Activated CD8-positive, alpha-beta memory T cell treated with anti-CD3 and anti-CD28 coated beads, Interleukin-2, amount 50 U/mL, for 1 hour (primary cell): ENCODE data around the gene TMC5.
"Not testable (repeated sequence)": the region's sequence is repeated elsewhere in the genome, so short reads cannot be mapped to it uniquely, and the experiment has no call there.

ENCODE experiments used
- DNase-seq: peaks from one replicate; pipeline ENCODE4 v3.0.0-alpha.2; 2020; ENCODE audit errors: extremely low read depth

The TMC5 gene, protein sequence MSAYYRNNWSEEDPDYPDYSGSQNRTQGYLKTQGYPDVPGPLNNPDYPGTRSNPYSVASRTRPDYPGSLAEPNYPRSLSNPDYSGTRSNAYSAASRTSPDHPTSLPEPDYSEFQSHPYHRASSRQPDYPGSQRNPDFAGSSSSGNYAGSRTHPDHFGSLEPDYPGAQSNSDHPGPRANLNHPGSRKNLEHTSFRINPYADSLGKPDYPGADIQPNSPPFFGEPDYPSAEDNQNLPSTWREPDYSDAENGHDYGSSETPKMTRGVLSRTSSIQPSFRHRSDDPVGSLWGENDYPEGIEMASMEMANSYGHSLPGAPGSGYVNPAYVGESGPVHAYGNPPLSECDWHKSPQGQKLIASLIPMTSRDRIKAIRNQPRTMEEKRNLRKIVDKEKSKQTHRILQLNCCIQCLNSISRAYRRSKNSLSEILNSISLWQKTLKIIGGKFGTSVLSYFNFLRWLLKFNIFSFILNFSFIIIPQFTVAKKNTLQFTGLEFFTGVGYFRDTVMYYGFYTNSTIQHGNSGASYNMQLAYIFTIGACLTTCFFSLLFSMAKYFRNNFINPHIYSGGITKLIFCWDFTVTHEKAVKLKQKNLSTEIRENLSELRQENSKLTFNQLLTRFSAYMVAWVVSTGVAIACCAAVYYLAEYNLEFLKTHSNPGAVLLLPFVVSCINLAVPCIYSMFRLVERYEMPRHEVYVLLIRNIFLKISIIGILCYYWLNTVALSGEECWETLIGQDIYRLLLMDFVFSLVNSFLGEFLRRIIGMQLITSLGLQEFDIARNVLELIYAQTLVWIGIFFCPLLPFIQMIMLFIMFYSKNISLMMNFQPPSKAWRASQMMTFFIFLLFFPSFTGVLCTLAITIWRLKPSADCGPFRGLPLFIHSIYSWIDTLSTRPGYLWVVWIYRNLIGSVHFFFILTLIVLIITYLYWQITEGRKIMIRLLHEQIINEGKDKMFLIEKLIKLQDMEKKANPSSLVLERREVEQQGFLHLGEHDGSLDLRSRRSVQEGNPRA

DNA sequence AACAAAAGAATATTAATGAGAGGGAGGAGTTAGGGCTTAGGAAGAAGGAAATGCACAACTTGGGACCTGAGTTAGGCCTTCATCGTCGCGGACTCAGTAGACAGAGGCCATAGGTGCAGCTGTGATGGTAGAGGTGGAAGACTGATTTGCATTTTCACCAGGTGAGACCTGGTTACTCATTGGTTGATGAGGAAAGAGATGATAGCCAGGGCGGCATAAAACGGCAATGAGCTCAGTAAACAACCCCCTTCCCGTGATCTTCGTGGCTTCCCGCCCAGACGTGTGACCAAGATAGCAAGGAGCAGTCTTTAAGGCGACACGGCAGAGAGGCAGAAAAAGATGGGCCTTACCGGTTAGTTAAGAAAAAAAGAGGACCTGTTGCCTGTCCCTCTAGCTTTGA is at the start of gene TMC5:
TMC5 (plus strand) TSS at position 244 of the 400 bp plus-strand sequence. CDS start 22,156 bp downstream, outside the sequence.
- DNase-seq: no peak

DNA sequence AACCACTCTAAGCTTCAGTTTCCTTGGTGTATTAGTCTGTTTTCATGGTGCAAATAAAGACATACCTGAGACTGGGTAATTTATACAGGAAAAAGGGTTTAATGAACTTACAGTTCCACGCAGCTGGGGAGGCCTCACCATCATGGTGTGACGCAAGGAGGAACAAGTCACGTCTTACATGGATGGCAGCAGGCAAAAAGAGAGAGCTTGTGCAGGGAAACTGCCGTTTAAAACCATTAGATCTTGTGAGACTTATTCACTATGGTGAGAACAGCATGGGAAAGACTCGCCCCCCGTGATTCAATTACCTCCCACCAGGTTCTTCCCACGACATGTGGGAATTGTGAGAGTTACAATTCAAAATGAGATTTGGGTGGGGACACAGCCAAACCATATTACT is 45.1 kb upstream of the TMC5 start:
- DNase-seq: not testable (repeated sequence)

DNA sequence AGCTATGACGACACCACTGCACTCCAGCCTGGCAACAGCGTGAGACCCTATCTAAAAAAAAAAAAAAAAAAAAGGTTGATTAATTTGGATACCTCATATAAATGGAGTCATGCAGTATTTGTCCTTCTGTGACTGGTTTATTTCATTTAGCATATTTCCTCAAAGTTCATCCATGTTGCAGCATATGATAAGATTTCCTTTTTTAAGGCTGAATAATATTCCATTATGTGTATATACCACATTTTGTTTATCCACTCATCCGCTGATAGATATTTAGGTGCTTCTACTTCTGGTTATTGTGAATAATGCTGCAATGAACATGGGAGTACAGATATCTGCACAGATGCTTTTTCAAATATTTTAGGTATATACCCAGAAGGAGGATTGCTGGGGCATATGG is 43.3 kb upstream of the TMC5 start:
- DNase-seq: no peak

DNA sequence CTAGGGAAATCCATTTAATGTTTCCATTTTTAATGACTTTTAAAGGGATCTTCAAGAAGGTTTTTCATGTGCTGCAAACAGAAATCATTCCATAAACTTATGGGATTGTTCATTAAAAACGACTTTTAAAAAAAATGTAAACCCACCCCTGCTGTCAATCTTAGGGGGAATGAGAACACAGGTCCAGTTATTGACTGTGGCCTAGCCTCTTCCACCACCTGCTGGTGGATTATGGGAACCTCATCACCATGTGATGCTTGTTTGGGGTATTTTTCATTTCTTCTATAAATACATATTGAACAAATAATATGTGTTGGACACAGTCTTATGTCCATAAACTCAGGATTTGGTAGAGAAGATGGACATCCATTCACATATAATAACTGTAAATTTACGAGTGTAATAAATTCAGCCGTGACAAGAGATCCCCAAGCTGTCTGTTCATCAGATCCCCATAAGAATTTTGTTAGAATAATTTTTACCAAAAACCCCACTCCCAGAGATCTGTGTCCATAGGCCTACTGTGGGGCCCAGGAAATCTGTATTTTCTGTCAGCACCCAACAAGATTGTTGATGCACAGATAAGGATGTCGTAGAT is 42.0 kb upstream of the TMC5 start:
- no peak for DNase-seq

DNA sequence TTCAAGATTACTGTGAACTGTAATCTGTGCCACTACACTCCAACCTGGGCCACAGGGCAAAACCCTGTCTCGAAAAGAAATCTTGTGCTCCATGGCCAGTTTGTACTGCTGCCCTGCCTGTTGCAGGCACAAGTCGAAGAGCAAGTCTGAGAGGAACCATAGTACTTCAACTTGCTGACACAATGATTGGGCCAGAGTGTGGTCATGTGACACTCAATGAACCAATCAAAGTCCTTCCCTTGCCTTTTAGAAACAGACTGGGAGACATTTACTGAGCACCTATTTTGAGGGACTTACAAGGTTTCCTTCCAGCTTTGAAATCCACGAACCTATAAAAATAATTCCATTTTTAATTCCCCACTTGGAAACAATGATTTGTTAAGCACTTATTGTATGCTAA is 39.8 kb upstream of the TMC5 start:
- DNase-seq: no peak

DNA sequence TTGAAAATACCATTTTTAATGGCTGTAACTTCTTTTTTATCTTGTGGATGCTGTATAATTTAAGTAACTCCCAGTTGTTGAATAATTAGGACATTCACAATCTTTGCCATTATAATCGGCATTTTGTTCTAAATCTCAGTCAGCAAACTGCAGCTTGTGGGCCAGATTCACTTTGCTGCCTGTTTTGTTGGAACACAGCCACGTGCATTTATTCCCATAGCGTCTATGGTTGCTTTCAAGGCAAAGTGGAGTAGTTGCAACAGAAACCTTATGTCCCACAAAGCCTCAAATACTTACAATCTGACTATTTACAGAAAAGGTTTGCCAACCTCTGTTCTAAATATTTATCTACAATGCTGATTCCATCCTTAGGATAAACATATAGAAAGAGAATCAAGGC is 39.2 kb upstream of the TMC5 start:
- no peak for DNase-seq

DNA sequence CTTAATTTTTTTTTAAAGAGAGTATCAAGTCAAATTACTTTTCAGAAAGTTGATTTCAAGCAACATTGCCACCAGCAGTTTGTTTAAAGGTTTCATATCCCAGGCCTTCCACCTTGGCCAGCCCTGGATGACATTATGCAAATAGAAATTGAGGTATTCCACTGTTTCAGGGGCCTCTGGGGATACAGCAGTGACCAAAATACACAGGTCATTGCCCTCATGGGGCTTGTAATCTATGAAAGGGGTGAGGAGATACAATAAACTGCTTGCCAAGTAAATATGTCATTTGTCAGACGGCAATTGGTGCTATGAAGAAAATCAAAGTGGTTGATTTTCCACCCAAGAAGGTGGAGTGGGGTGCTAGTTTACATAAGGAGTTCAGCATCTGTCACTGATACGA is 37.8 kb upstream of the TMC5 start:
- no peak for DNase-seq

DNA sequence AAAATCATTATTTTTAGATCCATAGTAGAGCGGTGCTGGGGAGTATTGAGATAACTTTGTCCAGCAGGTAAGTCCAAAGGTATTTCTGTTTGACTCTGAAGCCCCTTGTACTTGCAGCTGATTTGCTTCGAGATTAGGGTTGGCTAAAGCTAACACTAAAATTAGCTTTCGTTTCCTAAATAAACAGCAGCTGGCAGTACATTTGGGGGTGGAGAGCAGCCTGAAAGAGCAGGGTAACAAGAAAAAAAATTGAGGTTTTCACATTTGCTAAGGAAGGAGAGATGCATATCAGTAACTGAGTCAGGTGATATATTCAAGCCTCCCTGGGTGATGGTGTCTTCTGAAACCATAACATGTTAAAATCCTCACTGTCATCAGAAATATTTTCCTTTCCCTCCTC is 37.4 kb upstream of the TMC5 start:
- DNase-seq: no peak

DNA sequence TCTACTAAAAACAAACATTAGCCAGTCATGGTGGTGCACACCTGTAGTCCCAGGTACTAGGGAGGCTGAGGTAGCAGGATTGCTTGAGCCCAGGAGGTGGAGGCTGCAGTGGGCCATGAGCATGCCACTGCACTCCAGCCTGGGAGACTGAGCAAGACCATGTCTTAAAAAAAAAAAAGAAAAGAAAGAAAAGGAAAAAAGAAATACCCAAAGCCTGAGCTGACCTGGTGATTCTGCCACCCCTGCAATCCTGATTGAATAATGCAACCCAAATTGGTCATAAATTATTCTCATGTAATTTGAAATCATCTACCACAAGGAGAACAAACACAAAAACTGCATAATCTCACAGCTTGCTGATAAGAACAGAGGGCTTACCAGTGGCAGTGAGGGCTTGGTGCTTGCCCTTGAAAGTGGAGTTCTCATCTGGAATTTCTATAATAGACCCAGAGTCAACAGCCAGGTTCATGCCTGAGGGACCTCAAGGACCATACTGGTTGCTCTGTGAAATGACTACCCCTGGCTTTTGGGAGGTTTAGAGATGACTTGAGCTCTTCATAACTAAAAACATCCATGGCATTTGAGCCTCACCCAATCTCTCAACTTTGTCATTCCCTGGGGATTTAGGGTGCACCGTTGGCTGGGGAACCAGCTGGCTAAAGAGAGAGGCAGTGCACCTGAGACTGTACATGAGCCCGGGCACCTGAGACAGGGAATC is 35.4 kb upstream of the TMC5 start:
- no peak for DNase-seq

DNA sequence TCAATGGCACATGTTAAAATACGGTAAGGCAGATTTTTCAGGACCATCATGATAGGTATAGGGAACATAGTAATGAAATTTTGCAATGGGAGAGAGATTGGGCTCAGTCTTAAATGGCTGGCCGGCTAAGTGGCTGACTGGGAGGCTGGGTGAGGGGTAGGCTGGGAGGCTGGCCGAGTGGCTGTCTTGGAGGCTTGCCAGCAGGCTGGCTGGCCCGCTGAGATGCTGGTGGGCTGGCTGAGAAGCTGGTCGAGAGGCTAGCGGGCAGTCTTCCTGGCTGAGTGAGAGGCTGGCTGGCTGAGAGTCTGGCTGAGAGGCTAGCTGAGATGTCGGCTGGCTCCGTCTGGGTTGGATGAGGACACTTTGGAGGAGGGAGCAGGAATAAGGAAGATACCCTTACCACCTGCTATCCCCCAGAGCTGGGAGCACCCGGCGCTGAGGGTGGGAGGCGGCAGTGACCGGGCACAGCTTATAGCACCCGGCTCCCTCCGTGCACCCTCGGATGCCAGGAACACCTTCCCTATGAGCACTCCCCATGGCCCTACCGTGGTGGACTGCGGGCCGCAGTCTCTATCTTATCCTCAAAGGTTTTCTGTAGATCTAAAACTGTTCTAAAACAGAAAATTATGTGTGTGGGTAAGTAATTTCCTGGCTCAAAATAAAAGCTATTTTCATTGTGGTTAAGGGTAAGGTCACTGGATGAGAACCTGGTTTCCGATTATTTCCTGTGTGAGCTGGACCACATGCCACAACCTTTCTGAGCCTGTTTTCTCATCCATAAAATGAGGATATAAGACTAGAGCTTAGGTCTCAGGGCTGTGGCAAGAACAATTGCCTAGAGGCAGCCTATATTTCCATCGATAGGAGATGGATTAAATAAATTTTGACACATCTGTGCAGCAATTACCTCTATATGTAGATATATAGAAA is 34.5 kb upstream of the TMC5 start:
- DNase-seq: no peak

DNA sequence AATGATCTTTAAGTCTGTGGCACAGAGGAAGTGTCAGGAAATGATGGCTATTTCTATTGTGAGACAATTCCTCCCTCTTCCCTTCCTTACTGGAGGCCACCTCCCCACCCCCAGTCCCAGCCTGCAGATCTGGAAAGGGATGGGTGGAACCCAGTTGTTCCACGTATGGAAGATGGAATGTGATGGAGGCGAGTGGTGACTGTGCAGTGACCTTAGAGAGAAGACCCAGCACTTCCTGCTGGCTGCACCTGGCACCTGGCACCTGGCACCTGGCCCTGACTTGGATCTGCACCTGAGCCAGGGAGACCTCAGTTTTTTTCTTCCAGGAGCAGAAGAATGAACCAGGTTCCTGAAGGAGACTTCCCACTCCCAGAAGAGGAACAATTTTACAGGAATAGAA is 33.0 kb upstream of the TMC5 start:
- no peak for DNase-seq

DNA sequence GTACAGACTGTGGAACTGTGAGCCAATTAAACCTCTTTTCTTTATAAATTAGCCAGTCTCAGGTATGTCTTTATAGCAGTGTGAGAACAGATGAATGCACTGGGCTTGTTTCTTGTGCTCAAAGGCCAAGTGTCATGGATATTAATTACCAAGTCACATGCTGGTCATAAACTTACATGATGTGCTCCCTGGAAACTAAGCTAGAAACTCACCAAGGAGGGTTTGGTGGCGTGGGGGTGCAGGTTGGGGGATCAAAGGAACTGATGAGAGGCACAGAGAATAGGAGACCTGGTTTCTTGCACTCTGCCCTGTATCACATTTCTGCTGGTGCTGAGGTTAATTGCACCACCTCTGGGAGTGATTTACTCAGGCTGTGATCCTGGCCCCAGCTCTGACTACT is 31.2 kb upstream of the TMC5 start:
- DNase-seq: no peak

DNA sequence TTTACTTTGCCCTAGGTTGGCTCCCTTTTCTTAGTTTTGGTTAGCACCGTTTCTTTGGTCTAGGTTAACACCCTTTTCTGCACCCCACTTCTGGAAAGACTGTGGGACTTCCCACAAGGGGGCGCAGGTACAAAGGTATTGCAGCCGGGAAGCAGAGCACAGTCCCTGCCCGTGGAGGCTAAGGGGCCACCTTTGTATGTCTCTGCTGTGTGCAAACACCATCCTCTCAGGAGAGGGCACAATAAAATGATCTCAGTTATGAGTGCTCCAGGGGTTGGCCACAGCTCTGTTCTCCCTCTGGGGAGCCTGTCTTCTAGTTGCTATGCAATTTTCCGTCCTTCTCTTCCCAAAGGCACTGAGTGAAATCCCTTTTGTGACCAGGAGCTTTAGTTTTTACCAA is 28.4 kb upstream of the TMC5 start:
- DNase-seq: no peak

DNA sequence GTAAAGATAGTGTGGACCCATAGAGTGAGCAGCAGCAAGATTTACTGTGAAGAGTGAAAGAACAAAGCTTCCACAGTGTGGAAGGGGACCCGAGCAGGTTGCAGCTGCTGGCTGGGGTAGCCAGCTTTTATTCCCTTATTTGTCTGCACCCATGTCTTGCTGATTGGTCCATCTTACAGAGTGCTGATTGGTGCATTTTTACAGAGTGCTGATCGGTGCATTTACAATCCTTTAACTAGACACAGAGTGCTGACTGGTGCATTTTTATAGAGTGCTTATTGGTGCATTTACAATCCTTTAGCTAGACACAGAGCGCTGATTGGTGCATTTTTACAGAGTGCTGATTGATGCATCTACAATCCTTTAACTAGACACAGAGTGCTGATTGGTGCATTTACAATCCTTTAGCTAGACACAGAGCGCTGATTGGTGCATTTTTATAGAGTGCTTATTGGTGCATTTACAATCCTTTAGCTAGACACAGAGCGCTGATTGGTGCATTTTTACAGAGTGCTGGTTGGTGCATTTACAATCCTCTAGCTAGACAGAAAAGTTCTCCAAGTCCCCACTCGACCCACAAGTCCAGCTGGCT is 26.4 kb upstream of the TMC5 start:
- DNase-seq: not testable (repeated sequence)

DNA sequence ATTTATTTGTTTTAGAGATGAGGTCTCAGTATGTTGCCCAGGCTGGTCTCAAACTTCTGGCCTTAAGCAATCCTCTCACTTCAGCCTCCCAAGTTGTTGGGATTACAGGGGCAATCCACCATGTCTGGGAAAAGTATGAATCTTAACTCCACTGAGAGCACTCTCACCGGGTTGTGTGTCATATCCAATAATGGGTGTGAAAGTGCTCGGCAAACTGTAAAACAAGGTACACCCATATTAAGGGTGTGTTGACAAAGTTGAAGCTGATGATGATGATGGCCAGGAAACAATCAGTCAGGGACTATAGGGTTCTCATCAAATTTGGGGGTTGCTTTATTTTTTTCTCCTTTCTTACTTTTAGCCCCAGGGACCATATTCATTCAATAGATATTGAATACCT is 25.3 kb upstream of the TMC5 start:
- no peak for DNase-seq

DNA sequence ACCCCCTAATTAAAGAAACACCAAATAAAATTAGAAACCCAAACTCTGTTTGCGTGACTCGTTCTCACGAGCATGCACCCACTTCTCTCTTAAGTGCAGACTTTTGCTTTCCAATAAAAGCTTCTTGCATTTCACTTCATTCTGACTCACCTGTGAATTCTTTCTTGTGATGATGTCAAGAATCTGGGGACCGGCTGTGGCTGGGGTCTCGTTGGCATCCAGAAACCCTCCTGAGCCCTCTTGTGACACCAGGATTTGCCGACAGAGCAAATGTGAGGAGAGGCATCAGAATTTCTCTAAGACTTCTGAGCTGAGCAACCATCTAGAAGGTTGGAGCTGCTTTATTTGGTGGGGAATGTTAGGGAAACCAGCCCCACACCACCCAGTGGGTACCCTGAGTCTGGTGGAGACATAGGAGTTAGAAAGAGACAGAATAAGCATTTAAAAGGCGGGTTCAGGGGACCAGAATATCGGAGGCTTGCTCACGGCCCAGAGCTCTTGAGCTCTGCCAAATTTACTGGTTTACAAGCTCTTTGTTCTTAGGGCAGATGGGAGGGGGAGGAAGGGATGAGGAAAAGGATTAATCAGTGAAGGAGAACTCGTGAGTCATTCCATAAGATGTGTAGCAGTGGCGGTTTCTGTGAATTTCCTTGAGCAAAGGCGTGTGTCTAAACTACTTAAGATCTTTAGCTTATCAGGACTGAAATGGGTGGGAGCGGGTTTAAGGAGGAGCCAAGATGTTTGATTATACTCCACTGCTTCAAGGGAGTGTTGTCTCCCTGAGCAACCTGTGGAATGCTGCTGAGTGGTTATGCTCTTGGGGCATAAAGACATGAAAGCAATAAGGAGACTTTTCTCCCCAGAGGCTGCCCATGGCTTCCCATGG is 24.2 kb upstream of the TMC5 start:
- no peak for DNase-seq

DNA sequence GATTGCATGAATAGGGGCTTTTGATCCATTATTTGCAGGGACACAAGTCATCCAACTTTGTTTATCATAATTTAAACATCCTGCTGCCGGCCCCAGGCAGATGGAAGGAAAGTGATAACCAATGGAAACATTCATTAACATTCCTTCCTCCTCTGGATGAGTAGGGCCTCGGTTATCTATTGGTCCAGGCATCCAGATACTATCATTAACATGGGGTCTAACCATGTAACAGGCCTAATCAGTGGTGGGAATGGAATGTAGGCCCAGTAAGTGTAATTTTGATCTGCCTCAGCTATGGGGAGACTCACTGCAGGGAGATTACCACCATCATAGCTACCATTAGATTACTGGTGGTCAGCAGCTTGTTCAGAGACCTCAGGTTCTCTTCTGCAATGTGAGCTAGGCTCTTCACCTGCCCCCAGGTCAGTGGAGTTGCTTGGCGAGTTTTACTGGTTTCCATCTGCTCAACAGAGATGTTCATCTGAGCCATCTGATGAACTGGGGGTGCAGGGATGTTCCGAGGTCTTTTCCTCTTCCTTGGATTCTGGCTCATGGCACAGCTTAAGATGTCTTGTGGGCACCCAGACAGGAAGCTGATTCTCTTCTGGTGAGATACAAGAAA is 21.9 kb upstream of the TMC5 start:
- DNase-seq: not testable (repeated sequence)

DNA sequence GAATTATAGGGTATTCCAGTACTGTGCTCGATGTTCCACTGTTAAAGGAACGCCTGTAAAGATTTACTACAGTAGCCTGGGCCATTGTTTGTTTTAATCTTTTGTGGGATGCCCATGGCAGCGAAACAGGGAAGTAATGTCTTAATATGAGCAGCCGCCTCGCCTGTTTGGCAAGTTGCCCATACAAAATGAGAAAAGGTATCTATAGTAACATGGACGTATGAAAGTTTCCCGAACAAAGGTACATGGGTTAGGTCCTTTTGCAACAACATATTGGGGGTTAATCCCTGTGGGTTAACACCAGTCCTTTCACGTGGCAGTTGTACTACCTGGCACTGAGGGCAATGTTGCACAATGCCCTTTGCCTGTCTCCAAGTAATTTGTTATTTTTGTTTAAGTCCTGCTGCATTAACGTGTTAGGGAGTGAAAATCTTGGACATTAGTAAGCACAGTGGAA is 21.1 kb upstream of the TMC5 start:
- no peak for DNase-seq

DNA sequence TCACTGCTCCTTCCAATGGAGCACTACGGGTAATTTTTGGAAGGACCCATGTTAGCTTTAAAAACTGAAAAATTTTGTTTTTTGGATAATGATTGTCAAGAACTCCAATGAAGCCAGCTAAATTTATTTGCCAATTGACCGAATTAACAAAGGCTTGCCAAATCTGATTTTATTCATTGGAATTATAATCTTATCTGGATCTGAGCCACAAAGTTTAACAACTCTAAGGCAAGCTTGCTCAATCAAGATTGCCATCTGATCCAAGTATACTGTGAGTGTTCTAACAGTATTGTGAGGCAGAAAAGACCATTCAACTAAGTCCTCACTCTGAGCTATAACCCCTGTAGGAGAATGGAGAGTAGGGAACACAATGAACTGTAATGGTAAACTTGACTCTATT is 20.3 kb upstream of the TMC5 start:
- DNase-seq: not testable (repeated sequence)
